T-helper 2 cell treated with Interferon-gamma antibody and Interleukin-4, amounts not matched to agents 100 ng/mL and 5 ng/mL, for 36 hours (primary cell): ENCODE data around the gene AUTS2. TPM values are rescaled to one million over a fixed set of nuclear protein-coding genes. Genes with fewer than 3 reads are reported as not detected.

Experiments used
- intact Hi-C: fragments of 100-400 bp; cut with micrococcal nuclease; formaldehyde crosslinking; loops from one replicate; pipeline ENCODE4 v1.15.1; 2023
- total RNA-seq: library from RNA; stranded (reverse); gene quantifications from 2 replicates; pipeline ENCODE4 v1.2.3, GENCODE V29; 2022

The AUTS2 gene
- total RNA-seq, 1 donor from 2014 or later: 3.3 TPM

DNA sequence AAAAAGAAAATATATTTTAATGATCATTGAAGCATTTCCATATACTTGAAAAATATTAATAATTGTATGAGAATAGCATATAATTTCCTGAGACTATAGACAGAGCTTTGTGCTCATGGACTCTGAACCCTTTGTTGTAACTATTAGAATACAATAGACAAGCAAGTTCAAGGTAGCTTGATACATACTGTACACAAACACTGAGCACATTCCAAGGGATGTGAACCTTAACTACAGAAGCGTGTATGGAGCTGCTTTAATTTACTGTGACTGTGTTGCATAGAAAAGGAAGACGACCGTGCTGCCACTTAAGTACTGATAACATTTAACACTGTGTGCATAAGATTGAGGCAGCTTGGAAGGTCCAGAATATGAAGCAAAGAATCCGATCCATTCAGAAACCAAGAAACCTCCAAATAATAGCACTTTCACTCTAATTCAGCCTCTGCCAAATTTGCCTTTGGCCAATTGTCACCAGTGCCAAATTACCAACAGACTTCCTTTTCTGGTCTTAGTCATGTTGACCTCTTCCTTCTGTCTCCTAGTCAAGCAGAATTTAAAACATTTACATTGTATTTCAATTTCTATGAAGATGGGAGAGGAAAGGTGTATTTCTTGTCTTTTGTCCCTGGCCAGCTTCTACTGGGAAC is 967.6 kb downstream of the AUTS2 start:
- intact Hi-C loops: no loop called here

GRCh38 chr7:70566671-70567070 is 968.4 kb downstream of the AUTS2 start:
- intact Hi-C loops: no loop called here

DNA sequence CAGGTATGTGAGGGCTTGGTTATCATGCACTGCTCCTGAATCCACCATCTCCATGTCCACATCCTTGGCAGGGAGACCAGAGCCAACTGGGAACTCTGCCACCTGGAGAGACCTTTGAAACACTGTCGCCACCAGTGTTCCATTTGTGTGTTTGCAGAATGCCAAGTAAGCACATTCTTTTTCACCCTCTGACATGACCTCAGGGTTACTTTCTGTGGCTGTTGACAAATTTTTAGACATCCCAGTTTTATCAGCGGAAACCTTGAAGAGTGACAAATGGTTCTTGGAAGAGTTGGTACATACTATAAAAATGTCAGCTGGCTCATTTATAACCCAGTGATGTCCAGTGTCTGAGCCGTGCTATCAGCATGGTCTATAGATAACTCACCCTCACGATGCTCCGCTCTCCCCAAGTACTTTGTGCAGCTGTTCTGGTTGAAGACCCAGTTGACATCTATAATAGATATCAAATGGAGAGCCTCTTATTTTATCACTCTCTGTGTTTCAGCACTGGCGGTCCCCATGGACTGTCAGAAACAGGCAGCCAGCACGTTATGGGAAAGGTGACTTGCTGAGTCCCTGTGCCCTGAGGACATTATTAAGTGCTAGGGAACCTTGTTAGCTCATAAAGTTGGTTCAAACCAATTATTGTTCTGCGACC is 970.5 kb downstream of the AUTS2 start:
- intact Hi-C loops: no loop called here

DNA sequence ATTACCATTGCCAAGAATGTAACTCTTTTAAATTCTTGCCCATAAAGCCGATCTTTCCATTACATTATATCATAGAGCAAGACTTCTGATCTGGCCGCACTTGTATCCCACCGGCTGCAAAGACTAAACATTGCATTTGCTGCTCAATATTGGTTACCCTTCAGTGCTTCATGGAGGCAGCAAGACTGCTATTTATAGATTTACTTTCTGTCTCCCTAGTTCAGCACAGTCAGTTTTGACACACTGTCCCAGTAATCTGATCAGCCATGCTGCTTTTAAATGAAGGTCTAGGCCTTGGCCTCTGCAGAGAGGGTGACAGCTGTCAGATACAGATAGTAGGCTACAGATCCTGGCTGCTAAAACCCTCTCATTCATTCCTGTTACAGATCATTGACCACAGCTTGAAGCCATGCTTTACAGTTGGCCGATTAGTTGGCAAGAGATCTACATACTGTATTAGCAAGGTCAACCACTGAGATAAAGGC is 971.1 kb downstream of the AUTS2 start:
- intact Hi-C loops: no loop called here

DNA sequence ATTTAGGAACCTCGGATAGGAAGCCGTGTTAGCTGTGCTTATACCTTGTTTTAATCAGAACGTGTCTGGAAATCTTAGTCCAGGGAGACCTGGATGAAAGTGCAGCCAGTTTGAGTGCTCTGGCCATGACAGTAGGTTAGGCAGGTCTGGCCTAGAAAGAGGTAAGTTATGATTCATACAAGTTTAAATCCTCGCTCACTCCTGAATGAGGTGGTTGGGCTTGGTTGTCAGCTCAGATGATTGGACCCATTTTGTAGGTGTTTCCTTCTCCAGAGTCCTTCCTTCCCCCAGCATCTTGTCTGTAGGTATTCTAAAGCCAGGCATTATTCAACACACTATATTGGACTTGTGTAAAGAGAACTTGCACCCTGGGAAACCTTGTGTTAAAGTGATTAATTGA is 971.8 kb downstream of the AUTS2 start:
- intact Hi-C loops: no loop called here

GRCh38 chr7:70570961-70571360 is 972.7 kb downstream of the AUTS2 start:
- intact Hi-C loops: no loop called here

GRCh38 chr7:70571403-70571934 is 973.2 kb downstream of the AUTS2 start:
- intact Hi-C loops: no loop called here

DNA sequence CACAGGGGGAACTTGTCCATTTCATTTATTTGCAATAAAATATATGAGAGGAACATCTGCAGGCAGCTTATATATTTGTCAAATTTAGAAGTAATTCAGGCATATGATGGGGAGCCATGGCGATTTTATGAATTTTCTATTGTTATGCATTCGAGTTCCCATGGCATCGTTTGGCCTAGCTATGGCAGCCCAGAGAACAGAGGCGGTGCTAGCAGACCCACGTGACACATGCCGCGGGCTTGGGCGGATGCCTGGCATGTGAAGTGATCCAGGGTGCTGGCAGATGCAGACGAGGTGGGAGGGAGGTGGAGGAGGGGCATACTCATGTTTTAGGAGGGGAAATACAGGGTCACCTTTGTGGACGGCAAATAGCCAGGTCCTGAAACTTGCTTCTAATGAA is 973.7 kb downstream of the AUTS2 start:
- intact Hi-C loops: no loop called here

GRCh38 chr7:70572571-70572970 is 974.3 kb downstream of the AUTS2 start:
- intact Hi-C loops: no loop called here

GRCh38 chr7:70573071-70573661 is 974.9 kb downstream of the AUTS2 start:
- intact Hi-C loops: no loop called here

- intact Hi-C loops: no loop called here
These were observed 975.4 kb downstream of the AUTS2 start for GRCh38 chr7:70573696-70574095.

GRCh38 chr7:70574314-70574834 is 976.1 kb downstream of the AUTS2 start:
- intact Hi-C loops: no loop called here

- intact Hi-C loops: no loop called here
These were observed 976.9 kb downstream of the AUTS2 start for GRCh38 chr7:70574970-70575799.

DNA sequence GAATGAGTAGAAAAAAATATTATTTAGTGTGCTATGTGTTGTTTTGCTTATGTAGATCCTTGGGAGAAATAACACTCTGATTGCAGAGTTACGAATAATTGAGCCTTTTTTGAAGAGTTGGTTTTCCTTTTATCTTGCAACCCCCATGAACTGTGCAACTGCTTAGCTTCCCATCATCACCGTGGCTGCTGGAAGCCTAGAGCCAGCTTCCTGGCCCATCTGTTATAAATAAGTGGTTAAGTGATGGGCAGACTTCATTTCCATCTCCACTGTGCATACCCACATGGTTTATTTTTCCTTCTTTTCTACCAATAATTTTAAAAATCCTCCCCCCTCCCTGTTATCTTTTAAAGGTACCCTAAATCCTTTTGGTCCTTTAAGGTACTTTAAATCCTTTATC is 978.8 kb downstream of the AUTS2 start:
- intact Hi-C loops: no loop called here

DNA sequence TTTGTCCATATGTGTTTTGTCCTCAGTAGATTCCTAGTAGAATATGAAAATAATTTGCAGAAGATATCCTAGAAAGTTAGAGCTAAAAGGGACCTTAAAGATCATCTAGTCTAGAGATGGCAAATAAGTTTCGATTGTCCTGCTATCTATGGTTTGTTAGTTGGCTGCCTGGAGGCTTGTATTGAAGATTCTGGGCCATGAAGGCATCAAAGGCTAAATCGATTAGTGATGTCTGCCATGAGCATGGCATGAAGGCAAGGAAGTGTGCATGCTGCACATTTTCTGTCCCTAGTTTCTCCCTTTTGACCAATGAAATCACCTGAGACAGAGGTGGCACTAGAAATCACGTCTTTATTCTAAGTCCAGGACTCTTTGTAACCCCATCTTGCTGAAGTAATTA is 979.9 kb downstream of the AUTS2 start:
- intact Hi-C loops: no loop called here

DNA sequence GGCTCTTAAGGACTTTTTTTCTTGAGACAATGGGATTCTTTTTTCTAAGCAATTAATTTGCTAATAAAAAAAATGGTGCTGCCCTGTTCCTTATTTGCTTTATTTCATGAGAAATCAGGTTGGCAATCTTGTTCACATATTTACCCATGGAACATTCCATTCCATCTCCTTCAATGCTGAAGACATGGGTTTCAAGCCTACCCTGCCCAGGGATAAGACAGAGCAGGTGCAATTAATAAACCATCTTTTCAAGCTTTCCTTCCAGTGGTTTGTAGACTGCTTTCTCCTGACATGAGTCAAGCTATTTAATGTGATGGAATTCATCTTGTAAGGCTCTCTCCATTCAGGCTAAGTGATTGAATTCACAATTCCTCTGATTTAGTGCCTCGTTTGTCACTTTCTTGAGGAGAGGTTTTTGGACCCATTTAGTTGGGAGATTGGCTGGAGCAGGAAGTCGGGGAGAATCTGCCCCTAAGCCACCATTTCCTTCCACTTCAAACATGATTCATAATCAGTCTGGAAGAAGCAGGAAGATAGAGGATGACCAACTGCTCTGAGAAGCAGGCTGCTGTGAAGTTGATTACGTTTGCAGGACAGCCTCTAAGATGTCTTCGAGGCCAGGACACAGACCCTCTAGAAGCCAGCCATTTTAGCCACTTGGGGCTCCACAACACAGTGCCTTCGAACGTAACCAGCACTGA is 981.3 kb downstream of the AUTS2 start:
- intact Hi-C loops: no loop called here

DNA sequence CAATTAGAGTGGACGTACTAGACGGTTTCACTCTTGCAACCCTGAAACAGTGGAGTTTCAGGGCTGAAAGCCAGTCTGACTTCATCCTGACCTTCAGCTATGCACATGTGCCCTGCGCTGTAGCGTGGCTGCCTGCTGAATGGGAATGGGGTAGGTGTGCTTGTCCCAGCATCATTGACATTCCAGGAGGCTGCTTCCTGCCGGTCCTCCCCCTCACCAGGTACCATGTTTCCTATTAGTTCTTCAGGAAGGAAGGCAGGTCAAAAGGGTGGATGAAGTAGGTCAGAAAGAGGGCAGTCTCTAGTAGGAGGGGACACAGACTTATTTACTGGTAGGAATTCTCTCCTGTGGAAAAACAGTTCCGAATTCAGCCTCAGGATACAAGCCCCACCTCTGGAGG is 981.9 kb downstream of the AUTS2 start:
- intact Hi-C loops: no loop called here

DNA sequence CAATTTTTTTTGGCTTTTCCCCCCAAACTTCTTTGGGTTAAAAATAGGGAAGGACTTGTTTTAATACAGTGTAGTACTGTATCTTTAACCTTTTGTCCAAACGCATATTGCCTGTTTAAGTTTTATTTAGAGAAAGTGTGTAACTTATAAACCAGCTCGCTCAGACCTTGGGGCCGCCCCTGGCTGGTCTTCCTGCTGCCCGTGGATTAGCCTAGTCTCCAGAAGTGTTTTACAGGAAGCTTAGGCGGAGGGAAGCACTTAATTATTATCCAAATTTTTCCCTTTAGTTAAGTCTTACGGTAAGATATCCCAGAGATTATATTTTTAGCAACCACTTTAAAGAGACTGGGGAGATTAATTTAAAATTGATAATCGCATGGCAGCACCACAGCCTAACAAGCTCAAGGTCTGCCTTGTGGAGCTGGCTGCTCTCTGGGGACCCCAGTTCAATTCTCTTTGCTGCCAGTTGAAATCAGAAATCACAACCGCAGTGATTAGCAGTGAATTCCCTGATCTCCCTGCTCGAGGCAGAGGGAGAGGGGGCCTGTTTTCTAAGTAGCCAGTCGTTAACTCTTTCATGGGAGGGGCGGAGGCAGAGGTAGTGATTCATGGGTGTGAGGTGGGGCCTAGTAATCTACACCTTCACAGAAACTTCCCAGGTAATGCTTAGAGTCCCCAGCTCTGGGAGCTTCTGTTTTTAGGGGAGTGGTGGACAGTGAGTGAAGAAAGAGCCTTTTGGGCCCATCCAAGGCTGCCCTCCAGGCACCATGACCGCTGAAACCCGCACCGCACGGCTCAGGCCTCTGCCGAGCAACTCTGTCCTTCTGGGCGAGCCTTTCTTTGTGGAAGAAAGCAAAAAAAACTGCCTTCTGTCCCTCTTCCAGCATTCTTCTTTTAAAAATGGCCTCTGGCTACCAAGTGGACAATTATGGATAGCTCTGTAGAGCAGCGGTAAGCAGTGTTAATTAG is 984.9 kb downstream of the AUTS2 start:
- intact Hi-C loops: no loop called here
